GM18867 (cell line): ENCODE results near the gene GET4.
"Not testable (repeated sequence)": the region's sequence is repeated elsewhere in the genome, so short reads cannot be mapped to it uniquely, and the experiment has no call there.

ENCODE experiments used
- ATAC-seq: cut with Tn5 transposase; IDR thresholded peaks from one replicate; pipeline ENCODE4 v1.9.1; 2021; ENCODE audit warnings: mild to moderate bottlenecking, moderate library complexity; ENCODE audit not compliant: unreplicated experiment

Gene GET4

DNA sequence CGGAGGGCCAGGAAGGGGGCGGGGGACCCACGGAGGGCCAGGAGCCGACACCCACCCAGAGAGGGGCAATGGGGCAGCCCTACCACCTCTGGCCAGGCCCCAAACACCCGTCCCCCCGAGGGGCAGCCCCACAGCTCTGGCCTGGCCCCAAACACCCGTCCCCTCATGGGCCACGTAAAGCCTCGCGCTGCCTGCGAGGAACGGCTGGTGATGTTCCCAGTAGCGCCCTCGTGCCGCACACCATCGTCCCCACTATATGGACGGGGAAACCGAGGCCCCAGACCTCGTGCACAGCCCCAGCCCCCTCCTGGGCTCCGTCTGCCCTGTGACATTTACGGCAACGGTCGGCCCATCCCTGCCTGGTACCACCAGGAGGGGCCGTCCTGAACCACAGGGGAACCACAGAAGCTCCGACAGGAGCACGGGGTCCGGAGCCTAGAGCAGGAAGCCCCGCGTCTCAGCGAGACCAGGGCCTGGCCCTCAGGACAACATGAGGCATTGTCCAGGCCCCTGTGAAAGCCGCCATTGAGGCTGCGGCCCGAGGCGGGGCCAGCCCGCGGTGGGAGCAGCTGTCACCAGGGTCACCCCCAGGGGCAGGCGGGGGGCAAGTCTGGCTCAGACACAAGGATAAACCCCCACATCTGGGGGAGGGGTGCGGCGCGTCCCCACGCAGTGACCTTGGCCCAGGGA, 35.6 kb downstream of the GET4 start:
- no peak for ATAC-seq

DNA sequence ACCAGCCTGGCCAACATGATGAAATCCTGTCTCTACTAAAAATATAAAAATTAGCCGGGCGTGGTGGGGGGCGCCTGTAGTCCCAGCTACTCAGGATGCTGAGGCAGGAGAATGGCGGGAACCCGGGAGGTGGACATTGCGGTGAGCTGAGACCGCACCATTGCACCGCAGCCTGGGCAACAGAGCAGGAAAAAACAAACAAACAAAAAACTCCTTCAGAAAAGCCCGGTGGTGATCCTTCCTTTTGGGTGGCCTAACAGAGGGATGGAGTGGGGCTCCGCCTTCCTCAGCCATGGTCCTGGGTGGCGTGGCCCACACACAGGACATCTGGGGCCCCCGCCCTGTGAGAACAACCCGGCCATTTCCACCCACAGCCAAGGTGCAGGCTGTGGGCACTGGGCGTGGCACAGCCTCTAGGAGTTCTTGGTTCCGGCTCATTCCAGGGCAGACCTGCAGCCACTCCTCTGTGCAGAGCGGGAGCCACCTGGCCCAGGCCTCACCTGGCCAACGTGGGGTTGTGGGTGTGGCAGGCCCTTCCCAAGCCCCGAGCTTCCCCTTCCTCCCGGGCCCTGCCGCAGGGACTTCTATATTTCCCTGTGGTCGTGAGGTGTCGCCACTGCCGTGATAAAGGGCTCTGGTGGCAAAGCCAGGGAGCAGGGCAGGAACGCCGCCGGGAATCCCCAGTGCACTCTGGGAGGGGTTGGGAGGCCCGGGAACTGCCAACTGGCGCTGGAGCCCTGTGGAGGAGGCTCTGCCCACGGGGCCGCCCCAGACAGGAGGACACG, 37.6 kb downstream of the GET4 start:
- no peak for ATAC-seq

DNA sequence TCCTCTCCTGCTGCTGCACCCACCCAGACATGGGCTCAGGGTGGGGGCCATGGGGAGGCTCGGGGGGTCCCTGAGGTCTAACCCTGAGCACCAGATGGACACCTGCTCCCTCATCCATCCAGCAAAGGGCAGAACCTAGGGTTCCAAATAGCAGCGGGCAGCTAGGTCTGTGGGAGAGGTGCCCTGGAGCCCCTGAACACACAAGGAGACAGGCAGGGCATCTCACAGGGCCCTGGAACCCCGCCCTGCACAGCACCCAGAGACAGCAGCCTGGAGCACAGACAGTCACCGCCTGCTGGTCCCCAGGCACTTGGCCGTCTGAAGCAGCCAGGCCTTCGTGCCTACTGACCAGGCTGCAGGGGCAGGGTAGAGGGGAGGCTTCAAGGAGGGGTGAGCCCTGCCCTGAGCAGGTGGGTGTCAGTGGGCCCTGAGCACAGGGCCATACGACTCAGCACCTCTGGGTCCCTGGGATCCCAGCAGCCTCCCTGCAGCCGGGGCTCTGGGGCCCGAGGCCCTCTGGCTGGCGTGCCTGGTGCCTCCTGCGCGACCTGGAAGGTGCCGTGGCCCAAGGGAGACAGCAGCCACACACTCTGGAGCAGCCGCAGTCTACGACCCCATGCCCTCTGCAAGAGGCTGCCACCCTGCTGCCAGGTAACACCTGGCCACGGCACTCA, 38.3 kb downstream of the GET4 start:
- ATAC-seq: no peak

GRCh38 chr7:915291-916218, 39.2 kb downstream of the GET4 start:
- ATAC-seq: no peak

- no peak for ATAC-seq
Observed at GRCh38 chr7:916291-916941, 40.1 kb downstream of the GET4 start.

- ATAC-seq: no peak
Observed at GRCh38 chr7:917255-918117, 41.1 kb downstream of the GET4 start.

GRCh38 chr7:918118-918425, 41.7 kb downstream of the GET4 start:
- no peak for ATAC-seq

GRCh38 chr7:918441-919113, 42.2 kb downstream of the GET4 start:
- ATAC-seq: no peak

DNA sequence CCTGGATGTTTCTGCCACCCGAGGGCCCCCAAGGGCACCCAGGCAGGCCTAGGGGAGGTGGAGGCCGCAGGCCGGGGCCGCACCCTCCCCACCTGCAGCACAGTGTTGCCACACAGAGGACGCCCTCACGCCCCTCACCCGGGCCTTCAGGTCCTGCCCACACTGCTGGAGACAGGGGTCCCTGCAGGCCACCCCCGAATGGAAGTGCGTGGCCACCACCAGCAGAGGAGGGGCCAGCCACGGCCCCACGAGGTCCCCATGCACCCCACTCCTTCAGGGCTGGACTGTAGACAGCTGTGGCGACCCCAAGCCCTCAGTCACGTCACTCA, 42.7 kb downstream of the GET4 start:
- ATAC-seq: no peak

DNA sequence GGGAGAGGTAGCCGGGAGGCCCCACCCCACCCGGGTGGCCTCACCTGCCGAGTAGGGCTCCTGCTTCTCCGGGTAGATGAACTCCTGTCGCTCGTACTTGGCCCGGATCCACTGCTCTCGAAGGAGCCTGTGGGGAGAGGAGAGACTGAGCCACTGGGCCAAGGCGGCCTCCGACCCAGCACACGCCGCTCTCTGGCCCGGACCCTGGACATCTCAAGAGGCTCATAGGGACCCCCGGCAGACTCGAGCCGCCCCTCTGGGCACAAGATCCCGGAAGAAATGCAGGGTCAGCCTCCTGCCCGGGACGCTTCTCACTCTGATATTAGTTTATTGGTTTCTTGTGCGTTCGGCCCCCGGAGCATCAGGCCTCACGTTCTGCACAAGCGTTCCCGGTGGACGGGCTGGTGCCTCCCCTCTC, 43.6 kb downstream of the GET4 start:
- ATAC-seq: no peak

DNA sequence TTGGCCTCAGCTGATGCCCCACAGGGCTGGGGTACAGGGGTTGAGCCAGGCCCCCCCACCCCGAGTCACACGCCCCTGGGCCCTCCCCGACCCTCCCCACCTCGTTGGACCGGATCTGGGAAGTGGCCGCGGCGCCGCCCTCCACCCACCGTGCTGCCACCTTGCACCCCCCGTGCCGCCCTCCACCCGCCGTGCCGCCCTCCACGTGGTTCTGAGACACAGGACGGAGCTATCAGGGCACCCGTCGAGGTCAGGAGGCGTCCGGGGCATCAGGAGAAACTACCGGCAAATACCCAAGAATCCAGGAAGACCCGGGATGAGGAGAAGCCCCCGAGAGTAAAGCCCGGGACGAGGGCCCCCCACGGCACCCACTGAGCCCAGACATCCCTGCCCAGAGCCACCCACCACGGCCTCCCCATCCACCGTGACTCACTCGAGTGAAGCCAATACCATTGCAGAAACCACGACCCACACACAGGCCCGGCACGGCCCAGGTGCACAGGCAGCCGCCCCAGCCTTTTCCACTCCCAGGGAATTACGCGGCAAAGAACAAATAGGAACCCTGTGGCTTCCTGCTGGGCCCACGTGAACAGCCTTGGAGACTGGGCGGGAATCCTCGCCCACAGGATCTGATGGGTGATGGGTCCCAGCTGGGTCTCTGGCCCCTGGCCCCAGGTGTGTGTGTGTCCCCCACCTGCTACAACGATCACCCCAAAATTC, 44.2 kb downstream of the GET4 start:
- ATAC-seq: no peak

DNA sequence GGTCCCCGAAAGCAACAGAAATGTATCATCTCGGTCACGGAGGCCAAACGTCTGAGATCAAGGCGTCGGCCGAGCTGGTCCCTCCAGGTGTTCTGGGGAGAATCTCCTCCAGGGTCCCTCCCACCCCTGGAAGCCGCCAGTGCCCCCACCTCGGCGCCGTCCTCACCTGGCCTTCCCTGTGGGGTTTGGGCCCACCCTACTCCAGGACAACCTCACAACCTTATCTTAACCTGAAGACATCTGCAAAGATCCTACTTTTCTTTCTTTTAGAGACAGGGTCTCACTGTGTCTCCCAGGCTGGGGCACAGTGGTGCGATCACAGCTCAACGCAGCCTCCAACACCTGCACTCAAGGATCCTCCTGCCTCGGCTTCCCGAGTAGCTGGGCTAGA, 44.7 kb downstream of the GET4 start:
- no peak for ATAC-seq

GRCh38 chr7:921581-922333, 45.4 kb downstream of the GET4 start:
- ATAC-seq: no peak

- ATAC-seq: peak; percentile 0
Observed at GRCh38 chr7:922334-923107, 46.2 kb downstream of the GET4 start.

GRCh38 chr7:923108-924041, 47.0 kb downstream of the GET4 start:
- ATAC-seq: peak; percentile 68

- not testable (repeated sequence) for ATAC-seq
Observed at GRCh38 chr7:924042-924441, 47.7 kb downstream of the GET4 start.
